Measurements from ENCODE around the gene MAFF. TPM values are rescaled to one million over a fixed set of nuclear protein-coding genes. Genes with fewer than 3 reads are reported as not detected.
"Not testable (repeated sequence)": the region's sequence is repeated elsewhere in the genome, so short reads cannot be mapped to it uniquely, and the experiment has no call there.

Gene MAFF
- polyA plus RNA-seq, 3 donors from 2014 or later = 8.1 to 20.8 (median 15.2) TPM

DNA sequence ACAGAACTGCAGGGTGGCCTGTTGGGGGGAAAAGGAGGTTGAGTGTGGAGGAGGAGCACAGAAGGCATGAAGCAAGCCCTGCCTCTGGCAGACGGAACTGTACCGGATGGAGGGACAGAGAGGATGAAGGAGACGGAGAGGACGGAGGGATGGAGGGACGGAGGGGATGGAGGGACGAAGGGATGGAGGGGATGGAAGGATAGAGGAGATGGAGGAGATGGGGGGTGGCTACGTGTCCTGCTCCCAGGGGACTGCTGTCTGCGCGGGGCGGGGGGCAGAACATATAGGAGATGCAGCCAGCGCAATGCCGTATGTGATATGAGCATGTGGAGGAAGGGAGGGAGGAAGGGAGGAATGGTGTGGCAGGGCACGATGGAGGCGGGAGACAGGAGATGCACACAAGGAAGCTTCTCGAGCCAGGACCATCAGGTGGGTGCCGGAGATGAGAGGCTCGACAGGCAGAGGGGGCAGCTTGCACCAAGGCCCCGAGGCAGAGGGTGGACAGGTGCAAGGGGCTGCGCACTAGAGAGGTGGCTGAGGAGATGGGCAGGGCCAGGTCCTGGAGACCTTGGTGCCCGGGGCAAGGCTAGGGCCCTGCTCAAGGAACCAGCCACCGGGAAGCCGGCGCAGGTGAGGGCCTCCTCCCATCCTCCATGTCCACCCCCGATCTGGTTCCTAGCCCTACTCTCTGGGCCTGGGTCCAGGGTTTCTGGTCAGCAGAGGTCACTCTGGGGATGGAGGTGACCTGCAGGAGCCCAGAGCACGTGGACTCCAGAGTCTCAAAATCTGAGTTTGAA, 25.3 kb downstream of the MAFF start:
- DNase-seq = no peak
- peaks cover 28 to 32% of the 10 kb centered on the region in 2 donors for H3K4me1 Mint-ChIP-seq
- H3K27ac Mint-ChIP-seq = peak overlapping the region in 2 of 6 donors; percentile 22 to 68
- H3K36me3 Mint-ChIP-seq = peaks cover 8 to 19% (median 9%) of the 10 kb centered on the region in 3 donors
- H3K9me3 Mint-ChIP-seq = no peaks in the 10 kb centered on the region
- peaks cover 0 to 2% (median 2%) of the 10 kb centered on the region in 3 donors for H3K27me3 Mint-ChIP-seq (ENCODE audit: low read depth in 3 of 3)
- H3K4me3 Mint-ChIP-seq = no peak overlapping the region

DNA sequence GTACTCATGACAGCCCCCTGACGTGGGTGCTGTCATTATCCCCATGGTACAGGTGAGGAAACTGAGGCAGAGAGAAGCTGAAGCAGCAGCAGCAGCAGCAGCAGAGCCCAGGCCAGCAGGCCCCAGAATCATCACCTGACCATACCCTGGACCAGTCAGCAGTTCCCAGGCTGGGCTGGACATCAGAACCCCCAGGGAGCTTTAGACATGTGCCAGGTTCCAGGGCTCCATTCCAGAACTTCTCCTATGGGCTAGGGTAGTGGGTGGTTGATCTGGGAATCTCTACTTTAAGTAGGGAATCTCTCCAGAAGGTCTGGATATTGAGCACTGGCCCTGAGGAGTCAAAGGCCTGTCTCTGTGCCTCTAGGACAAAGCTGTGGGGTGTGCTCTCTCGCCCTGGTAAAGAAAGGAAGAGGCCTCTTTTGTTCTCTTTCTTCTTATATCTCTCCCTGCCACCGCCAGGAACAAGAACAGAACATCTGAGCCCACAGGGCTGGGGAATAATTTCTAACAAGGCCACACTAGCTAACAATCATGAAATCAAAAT, 26.6 kb downstream of the MAFF start:
- Mint-ChIP-seq H3K36me3 (peaks cover 4 to 16% (median 9%) of the 10 kb centered on the region in 3 donors), H3K9me3 (no peaks in the 10 kb centered on the region), H3K27ac (peak overlapping the region; percentile 80 to 98 (median 90)), H3K27me3 (ENCODE audit: low read depth in 3 of 3) (peaks cover 0 to 2% (median 2%) of the 10 kb centered on the region in 3 donors), H3K4me3 (peak overlapping the region; percentile 55 to 69 (median 61)), H3K4me1 (peaks cover 28 to 32% of the 10 kb centered on the region in 2 donors)
- DNase-seq = no peak

DNA sequence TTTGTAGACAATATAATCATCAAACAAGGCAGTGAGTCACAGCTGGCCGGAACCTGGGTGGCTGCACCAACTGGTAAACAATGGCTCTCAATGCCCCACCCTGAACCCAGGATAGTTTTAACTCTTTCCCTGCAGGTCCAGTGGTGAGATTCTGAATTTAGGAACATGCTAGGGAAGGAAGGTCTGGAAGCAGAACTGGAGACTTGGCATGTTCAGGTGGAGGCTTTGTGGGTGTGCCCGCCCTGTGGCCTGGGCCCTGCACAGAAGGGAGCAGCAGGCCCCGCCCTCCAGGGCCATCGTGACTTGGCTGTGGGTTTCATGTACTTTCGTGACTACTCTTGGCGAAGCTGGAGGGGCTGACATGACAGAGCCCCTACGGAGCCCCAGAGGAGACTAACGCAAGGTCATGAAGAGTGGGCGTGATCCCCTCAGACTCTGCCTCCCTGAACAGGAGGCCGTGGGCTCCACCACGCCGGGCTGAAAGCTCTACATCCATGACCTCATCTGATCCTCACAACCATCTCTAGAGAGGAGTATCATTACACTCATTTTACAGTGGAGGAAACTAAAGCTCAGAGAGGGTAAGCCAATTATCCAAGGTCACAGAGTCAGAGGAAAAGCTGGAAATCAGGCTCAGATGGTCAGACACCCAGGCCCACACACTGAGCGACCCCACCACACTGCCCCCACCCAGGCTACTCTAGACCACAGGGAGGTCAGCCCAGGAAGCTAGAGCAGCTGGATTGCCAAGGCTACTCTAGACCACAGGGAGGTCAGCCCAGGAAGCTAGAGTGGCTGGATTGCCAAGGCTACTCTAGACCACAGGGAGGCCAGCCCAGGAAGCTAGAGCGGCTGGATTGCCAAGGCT, 27.3 kb downstream of the MAFF start:
- Mint-ChIP-seq H3K27me3 (ENCODE audit: low read depth in 3 of 3) (peaks cover 0 to 3% (median 2%) of the 10 kb centered on the region in 3 donors), H3K4me3 (peak overlapping the region; percentile 55 to 69 (median 61)), H3K9me3 (no peaks in the 10 kb centered on the region), H3K27ac (peak overlapping the region; percentile 80 to 98 (median 90)), H3K36me3 (peaks cover 4 to 18% (median 9%) of the 10 kb centered on the region in 3 donors), H3K4me1 (peaks cover 28 to 32% of the 10 kb centered on the region in 2 donors)
- DNase-seq = peak in 2 of 3 donors; percentile 3 to 29

DNA sequence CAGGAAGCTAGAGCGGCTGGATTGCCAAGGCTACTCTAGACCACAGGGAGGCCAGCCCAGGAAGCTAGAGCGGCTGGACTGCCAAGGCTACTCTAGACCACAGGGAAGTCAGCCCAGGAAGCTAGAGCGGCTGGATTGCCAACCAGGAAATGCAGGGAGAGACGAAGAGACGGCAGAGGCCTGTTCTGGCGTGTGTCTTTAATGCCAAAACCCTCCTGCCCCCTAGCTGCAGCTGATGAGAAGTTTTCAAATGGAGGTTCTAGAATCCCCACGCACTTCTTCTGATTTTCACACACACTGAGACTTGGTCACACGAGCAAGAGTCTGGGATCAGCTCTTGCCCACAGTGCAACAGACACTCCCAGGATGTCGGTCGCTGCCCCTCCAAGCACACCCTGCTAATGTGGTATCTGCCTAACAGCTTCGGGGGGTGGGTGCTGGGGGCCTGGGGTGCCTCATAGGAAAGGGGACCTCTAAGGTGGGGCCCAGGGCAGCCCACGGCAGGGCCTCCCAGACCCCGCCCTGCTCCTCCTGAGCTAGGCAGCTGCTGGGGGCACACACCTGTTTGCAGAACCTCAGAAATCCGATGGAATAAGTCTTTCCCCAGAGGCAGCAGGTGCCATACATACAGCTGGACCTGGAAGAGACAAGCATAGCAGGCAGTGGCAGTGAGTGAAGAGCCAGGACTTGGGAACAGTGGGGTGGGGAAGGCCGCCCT, 28.5 kb downstream of the MAFF start:
- peak overlapping the region; percentile 19 to 73 (median 28) for H3K4me3 Mint-ChIP-seq
- peaks cover 4 to 17% (median 14%) of the 10 kb centered on the region in 3 donors for H3K36me3 Mint-ChIP-seq
- H3K9me3 Mint-ChIP-seq = no peaks in the 10 kb centered on the region
- H3K4me1 Mint-ChIP-seq = peaks cover 30 to 32% of the 10 kb centered on the region in 2 donors
- H3K27me3 Mint-ChIP-seq (ENCODE audit: low read depth in 3 of 3) = peaks cover 0 to 3% (median under 1%) of the 10 kb centered on the region in 3 donors
- peak overlapping the region; percentile 84 to 96 (median 94) for H3K27ac Mint-ChIP-seq
- DNase-seq = peak; percentile 76 to 79 (median 78)

DNA sequence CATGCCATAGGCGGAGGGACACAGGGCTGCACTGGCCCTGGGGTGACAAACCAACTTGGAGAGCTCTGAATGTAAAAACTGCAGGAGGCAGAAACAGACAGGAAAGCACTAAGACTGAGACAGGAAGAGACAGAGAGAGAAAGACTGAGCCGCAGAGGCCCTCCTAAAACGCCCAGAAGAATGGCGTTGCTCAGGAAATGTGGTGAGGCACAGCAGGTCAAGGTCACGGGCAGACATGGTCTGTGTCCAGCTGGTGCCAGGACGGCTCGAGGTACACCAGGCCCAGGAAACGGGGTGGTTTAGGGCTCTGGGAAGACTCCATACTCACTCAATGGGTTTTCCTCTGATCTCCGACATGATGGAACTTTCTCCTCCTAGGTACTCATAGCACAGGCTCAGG, 29.1 kb downstream of the MAFF start:
- H3K27me3 Mint-ChIP-seq (ENCODE audit: low read depth in 3 of 3) = peaks cover 0 to 3% (median 0%) of the 10 kb centered on the region in 3 donors
- H3K4me3 Mint-ChIP-seq = peak overlapping the region in 3 of 5 donors; percentile 28 to 73 (median 33)
- peak overlapping the region; percentile 84 to 96 (median 94) for H3K27ac Mint-ChIP-seq
- H3K9me3 Mint-ChIP-seq = no peaks in the 10 kb centered on the region
- no peak for DNase-seq
- peaks cover 4 to 19% (median 14%) of the 10 kb centered on the region in 3 donors for H3K36me3 Mint-ChIP-seq
- H3K4me1 Mint-ChIP-seq = peaks cover 30 to 32% of the 10 kb centered on the region in 2 donors

DNA sequence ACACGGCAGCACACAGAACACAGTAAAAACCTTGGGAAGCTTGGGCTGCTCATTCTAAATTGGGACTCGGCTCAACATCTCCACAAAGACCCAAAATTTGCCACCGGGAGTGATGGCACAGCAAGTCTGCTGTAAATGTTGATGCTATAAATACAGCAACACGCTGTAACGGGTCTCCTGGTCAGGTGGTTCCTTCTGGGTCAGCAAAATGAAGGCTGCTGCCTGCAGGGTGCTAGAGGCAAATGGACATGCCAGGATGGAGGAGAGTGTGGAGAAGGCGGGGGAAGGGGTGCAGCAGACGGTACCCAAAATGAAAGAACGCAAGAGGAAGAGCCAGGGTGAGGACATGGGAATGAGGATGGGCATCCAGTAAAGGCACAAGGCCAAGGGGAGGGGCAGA, 30.4 kb downstream of the MAFF start:
- H3K4me3 Mint-ChIP-seq = no peak overlapping the region
- peaks cover 0 to 3% (median 0%) of the 10 kb centered on the region in 3 donors for H3K27me3 Mint-ChIP-seq (ENCODE audit: low read depth in 3 of 3)
- peak overlapping the region in 5 of 6 donors; percentile 53 to 84 (median 66) for H3K27ac Mint-ChIP-seq
- peaks cover 9 to 19% (median 14%) of the 10 kb centered on the region in 3 donors for H3K36me3 Mint-ChIP-seq
- DNase-seq = no peak
- no peaks in the 10 kb centered on the region for H3K9me3 Mint-ChIP-seq
- H3K4me1 Mint-ChIP-seq = peaks cover 30 to 32% of the 10 kb centered on the region in 2 donors

DNA sequence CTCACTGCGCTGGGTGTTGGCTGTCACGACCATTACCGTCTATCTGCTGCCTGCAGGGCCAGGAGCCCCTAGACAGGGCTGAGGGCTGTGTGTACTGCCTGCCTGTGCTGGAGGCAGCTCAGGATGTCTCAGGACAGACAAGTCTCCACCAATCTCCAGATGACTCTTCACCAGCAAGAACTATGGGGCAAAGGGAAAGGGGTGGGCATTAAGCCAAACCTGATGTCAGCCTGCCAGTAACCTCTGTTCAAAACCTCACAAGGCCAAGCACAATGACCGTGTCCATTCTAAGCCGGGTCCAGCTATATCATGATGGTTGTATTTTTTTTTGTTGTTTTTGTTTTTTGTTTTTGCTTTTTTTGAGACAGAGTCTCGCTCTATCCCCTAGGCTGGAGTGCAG, 31.6 kb downstream of the MAFF start:
- Mint-ChIP-seq H3K4me3 (no peak overlapping the region), H3K27ac (peak overlapping the region in 5 of 6 donors; percentile 17 to 72 (median 51)), H3K9me3 (no peaks in the 10 kb centered on the region), H3K4me1 (peaks cover 26 to 27% of the 10 kb centered on the region in 2 donors), H3K36me3 (peaks cover 8 to 19% (median 14%) of the 10 kb centered on the region in 3 donors), H3K27me3 (ENCODE audit: low read depth in 3 of 3) (peaks cover 0 to 3% (median 0%) of the 10 kb centered on the region in 3 donors)
- no peak for DNase-seq

DNA sequence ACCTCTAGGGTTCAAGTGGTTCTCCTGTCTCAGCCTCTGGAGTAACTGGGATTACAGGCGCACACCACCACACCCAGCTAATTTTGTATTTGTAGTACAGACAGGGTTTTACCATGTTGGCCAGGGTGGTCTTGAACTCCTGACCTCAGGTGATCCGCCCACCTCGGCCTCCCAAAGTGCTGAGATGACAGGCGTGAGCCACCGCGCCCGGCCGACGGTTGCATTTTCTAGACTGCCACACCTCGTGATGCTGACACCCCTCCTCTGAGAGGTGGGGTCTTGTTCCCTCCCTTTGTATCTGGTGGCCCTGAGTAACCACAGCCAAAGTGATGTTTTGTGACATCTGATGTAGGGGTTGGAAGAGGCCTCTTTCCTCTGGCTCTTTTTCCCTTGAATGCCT, 32.1 kb downstream of the MAFF start:
- Mint-ChIP-seq H3K36me3 (peaks cover 4 to 18% (median 10%) of the 10 kb centered on the region in 3 donors), H3K27ac (peak overlapping the region in 3 of 6 donors; percentile 40 to 69 (median 55)), H3K4me1 (peaks cover 23 to 27% of the 10 kb centered on the region in 2 donors)
- DNase-seq; H3K4me3 Mint-ChIP-seq; H3K9me3 Mint-ChIP-seq; H3K27me3 Mint-ChIP-seq (ENCODE audit: low read depth in 3 of 3): not testable (repeated sequence)

DNA sequence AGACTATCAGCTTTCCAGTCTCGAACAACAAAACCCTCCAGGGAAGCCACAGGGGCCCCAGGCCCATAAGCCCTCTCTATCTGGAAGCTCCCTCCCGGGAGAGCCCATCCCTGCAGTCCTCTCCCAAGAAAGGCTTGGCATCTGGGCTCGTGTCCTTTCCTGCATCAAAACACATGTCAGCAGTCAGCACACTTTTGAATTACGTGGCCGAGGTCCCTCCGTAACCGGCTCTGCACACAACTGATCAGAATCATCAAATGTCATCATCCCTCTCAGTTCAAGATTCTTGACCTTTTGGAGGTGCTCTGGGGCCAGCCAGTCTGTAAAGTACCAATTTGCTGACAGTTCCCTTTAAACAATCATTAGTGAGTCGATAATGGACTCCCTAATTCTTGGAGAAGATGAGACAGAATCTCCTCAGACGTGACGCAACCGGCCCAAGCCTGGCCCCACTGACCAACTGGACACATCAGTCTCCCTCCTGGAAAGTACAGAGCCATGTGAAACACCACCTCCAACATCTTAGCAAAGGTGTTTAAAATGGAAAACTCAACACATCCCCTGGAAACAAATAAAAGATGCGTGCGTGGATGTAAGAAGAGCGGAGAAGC, 33.6 kb downstream of the MAFF start:
- H3K36me3 Mint-ChIP-seq = peaks cover 8 to 21% (median 14%) of the 10 kb centered on the region in 3 donors
- peaks cover 0 to 2% (median 1%) of the 10 kb centered on the region in 3 donors for H3K27me3 Mint-ChIP-seq (ENCODE audit: low read depth in 3 of 3)
- H3K4me1 Mint-ChIP-seq = peaks cover 20 to 21% of the 10 kb centered on the region in 2 donors
- no peaks in the 10 kb centered on the region for H3K9me3 Mint-ChIP-seq
- no peak for DNase-seq
- H3K27ac Mint-ChIP-seq = peak overlapping the region in 2 of 6 donors; percentile 17 to 31
- no peak overlapping the region for H3K4me3 Mint-ChIP-seq

DNA sequence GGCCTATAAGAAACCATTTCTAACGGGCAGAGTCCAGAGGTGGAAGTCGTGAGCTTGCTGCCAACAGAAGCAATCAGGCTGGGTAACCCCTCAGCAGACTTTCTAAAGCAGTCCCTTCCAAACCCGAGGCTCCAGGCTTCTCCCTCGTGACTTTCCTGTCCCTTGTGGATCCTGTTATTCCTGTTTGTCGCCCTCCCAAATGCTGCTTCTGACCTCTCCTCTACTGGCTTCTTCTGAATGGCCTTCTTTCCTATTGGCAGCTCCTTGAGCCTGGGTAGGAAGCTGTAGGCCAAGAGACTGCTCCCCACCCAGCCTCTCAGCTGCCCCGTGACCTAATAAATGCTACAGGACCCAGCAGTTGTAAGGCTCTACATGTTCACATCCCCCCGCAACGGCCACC, 35.0 kb downstream of the MAFF start:
- H3K27me3 Mint-ChIP-seq (ENCODE audit: low read depth in 3 of 3) = peaks cover 0 to 2% (median 1%) of the 10 kb centered on the region in 3 donors
- no peak for DNase-seq
- H3K27ac Mint-ChIP-seq = peak overlapping the region in 1 of 6 donors; percentile 16
- no peaks in the 10 kb centered on the region for H3K9me3 Mint-ChIP-seq
- no peak overlapping the region for H3K4me3 Mint-ChIP-seq
- peaks cover 9 to 10% of the 10 kb centered on the region in 2 donors for H3K4me1 Mint-ChIP-seq
- peaks cover 8 to 19% (median 9%) of the 10 kb centered on the region in 3 donors for H3K36me3 Mint-ChIP-seq

DNA sequence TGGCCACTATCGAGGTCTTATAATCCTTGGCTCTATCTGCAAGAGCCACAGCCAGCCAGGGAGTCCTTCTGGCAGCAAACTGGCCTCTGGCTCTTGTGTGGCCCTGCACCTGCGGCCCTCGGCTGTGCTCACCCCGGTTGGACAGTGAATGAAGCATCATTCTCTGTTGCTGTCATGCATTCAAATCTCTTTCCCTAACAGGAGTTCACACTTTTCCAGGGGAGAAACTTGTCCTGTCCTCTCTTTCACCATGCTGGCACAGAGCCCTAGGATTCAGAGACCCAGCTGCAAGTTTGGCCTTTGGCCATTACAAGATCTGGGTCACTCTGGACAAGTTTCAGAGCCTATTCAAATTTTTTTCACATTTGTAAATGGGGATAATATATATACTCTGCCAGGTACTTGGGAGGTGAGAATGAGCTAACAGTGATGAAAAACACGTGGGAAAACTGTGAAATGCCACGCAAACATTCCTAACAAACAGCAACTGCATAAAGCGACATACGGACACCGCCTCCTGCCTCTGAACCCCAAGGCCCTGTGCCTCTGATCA, 36.8 kb downstream of the MAFF start:
- Mint-ChIP-seq H3K27ac (peak overlapping the region in 1 of 6 donors; percentile 35), H3K9me3 (no peaks in the 10 kb centered on the region), H3K4me1 (peaks cover 9 to 10% of the 10 kb centered on the region in 2 donors), H3K27me3 (ENCODE audit: low read depth in 3 of 3) (peaks cover 0 to 1% (median 0%) of the 10 kb centered on the region in 3 donors), H3K36me3 (peaks cover 8 to 18% (median 10%) of the 10 kb centered on the region in 3 donors), H3K4me3 (no peak overlapping the region)
- no peak for DNase-seq

DNA sequence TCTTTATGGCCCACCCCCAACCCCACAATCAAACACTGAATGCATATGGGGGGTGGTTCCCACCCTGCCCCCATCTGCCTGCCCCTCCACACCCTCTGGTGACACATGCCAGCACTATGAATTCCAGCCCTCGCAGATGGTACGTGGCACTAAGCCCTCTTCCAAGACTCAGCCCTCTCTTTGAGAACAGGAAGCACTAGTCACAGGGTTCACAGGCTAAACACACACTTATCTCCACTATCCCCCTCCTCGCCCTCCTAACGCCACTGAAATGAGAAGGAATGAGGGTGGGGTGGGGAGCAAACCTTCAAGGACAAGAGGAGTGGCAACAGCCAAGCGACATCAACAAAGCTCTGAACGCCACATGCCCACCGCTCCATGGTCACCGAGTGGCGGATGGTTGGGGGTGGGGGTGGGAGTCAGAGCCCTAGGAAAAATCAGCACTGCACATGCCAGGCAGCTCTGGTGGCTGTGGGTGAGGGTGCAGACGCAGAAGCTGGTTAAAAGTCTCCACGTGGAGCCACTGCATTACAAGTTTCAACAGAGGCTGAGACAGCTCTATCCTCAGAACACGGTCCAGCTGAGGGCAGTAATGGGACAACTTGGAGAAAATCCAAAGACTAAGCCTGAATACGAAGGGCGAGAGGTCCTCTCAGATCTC, 37.4 kb downstream of the MAFF start:
- DNase-seq = no peak
- Mint-ChIP-seq H3K36me3 (peaks cover 8 to 19% (median 12%) of the 10 kb centered on the region in 3 donors), H3K27ac (peak overlapping the region in 1 of 6 donors; percentile 35), H3K4me1 (peaks cover 9 to 10% of the 10 kb centered on the region in 2 donors), H3K9me3 (no peaks in the 10 kb centered on the region), H3K4me3 (no peak overlapping the region), H3K27me3 (ENCODE audit: low read depth in 3 of 3) (peaks cover 0 to 2% (median 1%) of the 10 kb centered on the region in 3 donors)
